SK-N-MC (cell line): ENCODE measurements around the gene SIPA1L3.

Source experiments
- EZH2 ChIP-seq: fragments of 200-600 bp; sonication (generic); IDR thresholded peaks from one replicate; pipeline ENCODE4 v1.6.1; 2017; ENCODE audit warnings: antibody characterized with exemption
- FOXP2 ChIP-seq: optimal IDR thresholded peaks from 2 replicates; pipeline ENCODE3; 2011; ENCODE audit warnings: mild to moderate bottlenecking, moderate library complexity; ENCODE audit not compliant: insufficient read depth; ENCODE audit errors: extremely low read length, control extremely low read depth
- POLR2AphosphoS5 ChIP-seq: IDR thresholded peaks from 2 replicates; pipeline ENCODE4 v1.6.1; 2012; ENCODE audit warnings: mild to moderate bottlenecking, low read depth, low read length, borderline replicate concordance

DNA sequence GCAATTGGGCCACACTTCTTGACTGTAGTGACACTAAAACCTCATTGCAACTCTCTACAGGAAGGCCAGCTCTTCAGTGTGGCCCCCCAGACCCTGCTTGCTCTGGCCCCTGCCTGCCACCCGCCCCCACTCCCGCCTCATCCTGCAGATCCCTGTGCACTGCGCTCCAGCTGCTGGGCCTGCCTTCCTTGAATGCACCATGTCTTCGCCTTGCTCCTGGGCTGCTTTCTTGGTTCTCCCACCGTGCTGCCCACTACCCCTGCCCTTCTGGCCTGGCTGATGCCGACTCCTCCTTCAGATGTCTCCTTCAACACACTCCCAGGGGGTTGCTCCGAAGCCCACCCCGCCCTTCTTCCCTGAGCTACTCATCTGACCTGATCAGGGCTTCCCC lies 98.2 kb downstream of the SIPA1L3 start:
- no peak for TF ChIP-seq POLR2AphosphoS5
- TF ChIP-seq EZH2: no peak
- no peak for TF ChIP-seq FOXP2
